Neural cell (in vitro differentiated cells): ENCODE data around the gene TSPAN11. TPM values are rescaled to one million over a fixed set of nuclear protein-coding genes. Genes with fewer than 3 reads are reported as not detected.

Experiments used
- H2AFZ ChIP-seq: fragments of 200-600, 300-800 bp; sonication (generic), shearing (Covaris generic); 2 replicates; pipeline ENCODE4 v1.6.0; 2014; ENCODE audit warnings: low read depth, mild to moderate bottlenecking, antibody characterized with exemption, low read length, moderate library complexity
- H3F3A ChIP-seq: fragments of 200-600 bp; shearing (Covaris generic); 2 replicates; pipeline ENCODE4 v1.6.1; 2016; ENCODE audit warnings: mild to moderate bottlenecking, moderate library complexity, mixed read lengths, antibody characterized with exemption, low read length; ENCODE audit not compliant: insufficient read depth, poor library complexity, severe bottlenecking
- H3K27ac ChIP-seq: fragments of 200-600, 300-800 bp; sonication (generic), shearing (Covaris generic); 2 replicates; pipeline ENCODE4 v1.5.1; 2014; ENCODE audit warnings: mild to moderate bottlenecking, low read length, moderate library complexity
- H3K27me3 ChIP-seq: fragments of 300-800, 200-600 bp; sonication (generic), shearing (Covaris generic); 2 replicates; pipeline ENCODE4 v1.6.0; 2014; ENCODE audit warnings: mild to moderate bottlenecking, low read depth, low read length, moderate library complexity; ENCODE audit not compliant: insufficient read depth
- H3K36me3 ChIP-seq: fragments of 300-800, 200-600 bp; sonication (generic), shearing (Covaris generic); 2 replicates; pipeline ENCODE4 v1.5.1; 2014; ENCODE audit warnings: mild to moderate bottlenecking, antibody characterized with exemption, low read length, moderate library complexity; ENCODE audit not compliant: insufficient read depth
- H3K4me2 ChIP-seq: fragments of 300-800, 200-600 bp; sonication (generic), shearing (Covaris generic); 2 replicates; pipeline ENCODE4 v1.6.0; 2014; ENCODE audit warnings: mild to moderate bottlenecking, low read length
- H3K4me3 ChIP-seq: fragments of 300-800, 200-600 bp; sonication (generic), shearing (Covaris generic); 2 replicates; pipeline ENCODE4 v1.5.1; 2014; ENCODE audit warnings: mild to moderate bottlenecking, low read length, moderate library complexity
- H3K79me2 ChIP-seq: fragments of 200-600 bp; shearing (Covaris generic); replicated peaks from 2 replicates; pipeline ENCODE4 v1.6.0; 2014; ENCODE audit warnings: mild to moderate bottlenecking, low read length, moderate library complexity; ENCODE audit not compliant: insufficient read depth
- H3K9ac ChIP-seq: fragments of 300-800, 200-600 bp; sonication (generic), shearing (Covaris generic); 2 replicates; pipeline ENCODE4 v1.6.1; 2016; ENCODE audit warnings: mild to moderate bottlenecking, low read length, mixed read lengths
- H3K9me2 ChIP-seq: fragments of 200-600 bp; shearing (Covaris generic); 2 replicates; pipeline ENCODE4 v1.6.1; 2016; ENCODE audit warnings: mild to moderate bottlenecking, low read length, mixed read lengths; ENCODE audit not compliant: insufficient read depth
- H3K9me3 ChIP-seq: fragments of 200-600, 300-800 bp; sonication (generic), shearing (Covaris generic); 2 replicates; pipeline ENCODE4 v1.6.1; 2016; ENCODE audit warnings: mild to moderate bottlenecking, mixed run types, low read length, moderate library complexity, mixed read lengths
- H4K20me1 ChIP-seq: fragments of 200-600 bp; shearing (Covaris generic); 2 replicates; pipeline ENCODE4 v1.6.1; 2016; ENCODE audit warnings: mild to moderate bottlenecking, mixed run types; ENCODE audit not compliant: insufficient read depth
- CTCF ChIP-seq: fragments of 450-650 bp; IDR thresholded peaks from 2 replicates; pipeline ENCODE4 v1.5.1; 2014; ENCODE audit warnings: antibody characterized with exemption, mild to moderate bottlenecking, moderate library complexity; ENCODE audit not compliant: poor library complexity, severe bottlenecking
- EP300 ChIP-seq: fragments of 450-650 bp; conservative IDR thresholded peaks from 2 replicates; pipeline ENCODE4 v1.6.1; 2014; ENCODE audit warnings: antibody characterized with exemption, mild to moderate bottlenecking, moderate library complexity; ENCODE audit not compliant: poor library complexity, severe bottlenecking
- EZH2 ChIP-seq: fragments of 200-600, 300-800 bp; shearing (Covaris generic), sonication (generic); IDR thresholded peaks from 2 replicates; pipeline ENCODE4 v1.6.1; 2014; ENCODE audit warnings: antibody characterized with exemption, low read length, borderline replicate concordance, mild to moderate bottlenecking; ENCODE audit not compliant: insufficient read depth, poor library complexity, severe bottlenecking
- MXI1 ChIP-seq: fragments of 450-650 bp; conservative IDR thresholded peaks from 2 replicates; pipeline ENCODE4 v1.6.1; 2014; ENCODE audit warnings: antibody characterized with exemption, mild to moderate bottlenecking; ENCODE audit not compliant: poor library complexity, severe bottlenecking
- POLR2AphosphoS5 ChIP-seq: IDR thresholded peaks from 2 replicates; pipeline ENCODE4 v1.6.1; 2012
- RAD21 ChIP-seq: fragments of 450-650 bp; conservative IDR thresholded peaks from 2 replicates; pipeline ENCODE4 v1.6.1; 2014; ENCODE audit warnings: antibody characterized with exemption, mild to moderate bottlenecking, moderate library complexity
- REST ChIP-seq: IDR thresholded peaks from 2 replicates; pipeline ENCODE4 v1.6.1; 2012; ENCODE audit warnings: borderline replicate concordance
- SMC3 ChIP-seq: fragments of 450-650 bp; conservative IDR thresholded peaks from 2 replicates; pipeline ENCODE4 v1.6.1; 2014; ENCODE audit warnings: antibody characterized with exemption, mild to moderate bottlenecking, moderate library complexity; ENCODE audit not compliant: poor library complexity
- TAF1 ChIP-seq: IDR thresholded peaks from 2 replicates; pipeline ENCODE4 v1.6.1; 2012; ENCODE audit warnings: low read depth
- polyA plus RNA-seq: library from polyadenylated mRNA; depleted of rRNA; stranded (reverse); fragments of >200 nt; gene quantifications from 2 replicates; pipeline ENCODE4 v1.2.3, GENCODE V29; 2014

The TSPAN11 gene
- polyA plus RNA-seq, 1 donor from 2014 or later: 5.6 TPM

GRCh38 chr12:30973830-30974229 is 47.3 kb downstream of the TSPAN11 start:
- Histone ChIP-seq H3K79me2 (no peaks in the 10 kb centered on the region), H3K27me3 (no peaks in the 10 kb centered on the region), H3F3A (no peaks in the 10 kb centered on the region), H2AFZ (no peak overlapping the region), H3K4me2 (no peak overlapping the region), H3K9ac (no peak overlapping the region), H3K9me2 (no peaks in the 10 kb centered on the region), H3K9me3 (no peaks in the 10 kb centered on the region), H4K20me1 (no peaks in the 10 kb centered on the region), H3K36me3 (no peaks in the 10 kb centered on the region), H3K27ac (no peak overlapping the region), H3K4me3 (no peak overlapping the region)
- TF ChIP-seq EP300 (no peak), CTCF (no peak), EZH2 (no peak), MXI1 (no peak), REST (no peak), POLR2AphosphoS5 (no peak), SMC3 (no peak), RAD21 (no peak), TAF1 (no peak)

GRCh38 chr12:30974746-30975500 is 48.4 kb downstream of the TSPAN11 start:
- no peaks in the 10 kb centered on the region for H3F3A ChIP-seq
- no peaks in the 10 kb centered on the region for H3K9me3 ChIP-seq
- TF ChIP-seq EZH2: no peak
- no peak for TF ChIP-seq EP300
- TF ChIP-seq TAF1: no peak
- no peak for TF ChIP-seq MXI1
- no peaks in the 10 kb centered on the region for H3K79me2 ChIP-seq
- H4K20me1 ChIP-seq: no peaks in the 10 kb centered on the region
- no peaks in the 10 kb centered on the region for H3K36me3 ChIP-seq
- H3K9ac ChIP-seq: no peak overlapping the region
- no peak overlapping the region for H3K4me2 ChIP-seq
- H3K27me3 ChIP-seq: no peaks in the 10 kb centered on the region
- no peak overlapping the region for H3K4me3 ChIP-seq
- H3K9me2 ChIP-seq: no peaks in the 10 kb centered on the region
- H2AFZ ChIP-seq: no peak overlapping the region
- H3K27ac ChIP-seq: no peak overlapping the region
